CD4-positive, alpha-beta T cell treated with Interleukin-4 for 1 hour (primary cell): ENCODE data around the gene APLNR.

ENCODE experiments used
- DNase-seq, 2 donors: peaks; one replicate each; pipeline ENCODE4 v3.0.0-alpha.2; 2020 to 2022

APLNR gene

GRCh38 chr11:57251037-57251436 is 14.0 kb upstream of the APLNR start:
- DNase-seq: no peak

- peak; percentile 8 to 20 for DNase-seq
Measured at GRCh38 chr11:57249384-57250319, 12.6 kb upstream of the APLNR start.

- DNase-seq: no peak
Measured at GRCh38 chr11:57248780-57249383, 11.8 kb upstream of the APLNR start.

GRCh38 chr11:57244911-57245310 is 7.9 kb upstream of the APLNR start:
- no peak for DNase-seq

- no peak for DNase-seq
Measured at GRCh38 chr11:57241353-57241972, 4.4 kb upstream of the APLNR start.

GRCh38 chr11:57240757-57241156 is 3.7 kb upstream of the APLNR start:
- DNase-seq: no peak

GRCh38 chr11:57240007-57240406 is 3.0 kb upstream of the APLNR start:
- no peak for DNase-seq

- no peak for DNase-seq
Measured at GRCh38 chr11:57239348-57239747, 2.3 kb upstream of the APLNR start.

GRCh38 chr11:57235761-57236703 is 1.0 kb downstream of the APLNR start:
- no peak for DNase-seq

GRCh38 chr11:57233702-57234101 is 3.3 kb downstream of the APLNR start:
- no peak for DNase-seq

- no peak for DNase-seq
Measured at GRCh38 chr11:57231539-57232253, 5.4 kb downstream of the APLNR start.

- no peak for DNase-seq
Measured at GRCh38 chr11:57230791-57231538, 6.1 kb downstream of the APLNR start.

GRCh38 chr11:57230316-57230715 is 6.7 kb downstream of the APLNR start:
- no peak for DNase-seq

GRCh38 chr11:57228600-57228999 is 8.4 kb downstream of the APLNR start:
- no peak for DNase-seq

- no peak for DNase-seq
Measured at GRCh38 chr11:57224537-57224936, 12.5 kb downstream of the APLNR start.

GRCh38 chr11:57224128-57224527 is 12.9 kb downstream of the APLNR start:
- no peak for DNase-seq

- no peak for DNase-seq
Measured at GRCh38 chr11:57223601-57224000, 13.4 kb downstream of the APLNR start.

GRCh38 chr11:57222239-57222638 is 14.8 kb downstream of the APLNR start:
- DNase-seq: no peak

GRCh38 chr11:57219021-57219627 is 17.9 kb downstream of the APLNR start:
- no peak for DNase-seq

GRCh38 chr11:57217053-57217452 is 20.0 kb downstream of the APLNR start:
- no peak for DNase-seq

GRCh38 chr11:57216463-57216862 is 20.6 kb downstream of the APLNR start:
- no peak for DNase-seq
